Naive thymus-derived CD8-positive, alpha-beta T cell (primary cell): ENCODE data around the gene SMTNL2. TPM values are rescaled to one million over a fixed set of nuclear protein-coding genes. Genes with fewer than 3 reads are reported as not detected.
"Not testable (repeated sequence)": the region's sequence is repeated elsewhere in the genome, so short reads cannot be mapped to it uniquely, and the experiment has no call there.

Experiments used
- ATAC-seq, 2 donors: fragments of 150-1000 bp; cut with Tn5 transposase in 1 of 2; sonication (Bioruptor Pico), chemical (Tn5 transposase) in 1 of 2; 1 replicate in 1 of 2; 2 replicates in 1 of 2; pipeline ENCODE4 v1.10.0; 2021; ENCODE audit warnings: mild to moderate bottlenecking in 2 of 2, moderate library complexity in 2 of 2
- POLR2A ChIA-PET: fragments of 350-600 bp; sonication (Branson Sonifier 250); formaldehyde crosslinking; loops from one replicate; lab custom pipeline; 2021; ENCODE audit warnings: antibody characterized with exemption; lab: Charles Lee
- DNase-seq, 10 donors: peaks; one replicate each; pipeline versions ENCODE4 v3.0.0 to v3.0.0-alpha.2; 2020 to 2022
- H3K27ac Mint-ChIP-seq, 10 donors: one replicate each; pipeline ENCODE4 v1.8.0; 2020 to 2022; ENCODE audit warnings: mild to moderate bottlenecking in 10 of 10, mixed read lengths in 10 of 10, moderate library complexity in 4 of 10, inconsistent platforms in 1 of 10
- H3K27me3 Mint-ChIP-seq, 5 donors: one replicate each; pipeline ENCODE4 v1.8.0; 2021 to 2022; ENCODE audit warnings: mixed read lengths in 5 of 5
- H3K36me3 Mint-ChIP-seq, 3 donors: one replicate each; pipeline ENCODE4 v1.8.0; 2020 to 2022; ENCODE audit warnings: mixed read lengths in 3 of 3, mild to moderate bottlenecking in 2 of 3, inconsistent platforms in 1 of 3
- H3K4me1 Mint-ChIP-seq, 4 donors: one replicate each; pipeline ENCODE4 v1.8.0; 2021 to 2022; ENCODE audit warnings: mixed read lengths in 4 of 4
- H3K4me3 Mint-ChIP-seq, 10 donors: one replicate each; pipeline ENCODE4 v1.8.0; 2020 to 2022; ENCODE audit warnings: mild to moderate bottlenecking in 10 of 10, mixed read lengths in 10 of 10, moderate library complexity in 6 of 10, inconsistent platforms in 1 of 10
- H3K9me3 Mint-ChIP-seq, 9 donors: one replicate each; pipeline ENCODE4 v1.8.0; 2020 to 2022; ENCODE audit warnings: mixed read lengths in 9 of 9, mild to moderate bottlenecking in 3 of 9, inconsistent platforms in 1 of 9, moderate library complexity in 1 of 9
- polyA plus RNA-seq, 3 donors: library from polyadenylated mRNA; unstranded; fragments of 300-500 nt; fragmentation: Illumina TruSeq; gene quantifications; one replicate each; pipeline ENCODE4 v1.2.3, GENCODE V29; 2021
- total RNA-seq, 8 experiments: library from RNA in 2 of 8; stranded (reverse) in 2 of 8; gene quantifications; one replicate each; pipeline ENCODE4 v1.2.3 and lab custom pipeline; 2021 to 2026

The SMTNL2 gene
- total and polyA plus RNA-seq, 5 experiments from 2014 or later, result not detected

GRCh38 chr17:4622375-4622774 is 38.0 kb downstream of the SMTNL2 start:
- DNase-seq (no peak), ATAC-seq (no peak)
- Mint-ChIP-seq H3K36me3 (peaks cover 0 to 2% (median 0%) of the 10 kb centered on the region in 3 donors), H3K4me1 (peaks cover 0 to 2% (median 1%) of the 10 kb centered on the region in 4 donors), H3K9me3 (peaks cover 0 to 4% (median 0%) of the 10 kb centered on the region in 9 donors), H3K27ac (no peak overlapping the region), H3K27me3 (peaks cover 0 to 10% (median 4%) of the 10 kb centered on the region in 5 donors), H3K4me3 (no peak overlapping the region)
- POLR2A ChIA-PET, result no interaction called here

DNA sequence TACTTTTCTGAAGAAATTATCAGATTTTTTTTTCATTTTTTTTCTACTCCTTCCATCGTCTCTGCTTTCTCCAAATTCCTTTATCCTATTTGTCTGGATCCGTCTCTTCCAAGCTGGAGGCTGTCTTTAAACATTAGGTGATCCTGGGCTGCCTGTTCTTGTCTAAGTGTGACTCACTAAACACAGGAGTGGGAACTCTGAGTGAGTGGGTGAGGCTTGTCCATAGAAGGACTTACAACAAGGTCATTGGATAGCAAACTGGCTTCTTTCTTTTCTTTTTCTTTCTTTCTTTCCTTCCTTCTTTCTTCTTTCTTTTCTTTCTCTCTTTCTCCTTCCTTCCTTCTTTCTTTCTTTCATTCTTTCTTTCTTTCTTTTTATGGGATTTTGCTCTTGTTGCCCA is 38.9 kb downstream of the SMTNL2 start:
- Mint-ChIP-seq H3K9me3 (peaks cover 0 to 4% (median 0%) of the 10 kb centered on the region in 9 donors), H3K4me1 (peaks cover 0 to 2% (median 1%) of the 10 kb centered on the region in 4 donors), H3K27me3 (peaks cover 0 to 7% (median 4%) of the 10 kb centered on the region in 5 donors), H3K36me3 (peaks cover 0 to 2% (median 0%) of the 10 kb centered on the region in 3 donors), H3K4me3 (no peak overlapping the region), H3K27ac (no peak overlapping the region)
- DNase-seq (no peak), ATAC-seq (no peak)
- POLR2A ChIA-PET, result no interaction called here

- DNase-seq, POLR2A ChIA-PET, H3K27ac Mint-ChIP-seq, H3K4me1 Mint-ChIP-seq, ATAC-seq, H3K4me3 Mint-ChIP-seq, H3K36me3 Mint-ChIP-seq, H3K27me3 Mint-ChIP-seq, H3K9me3 Mint-ChIP-seq: not testable (repeated sequence)
These were observed 40.2 kb downstream of the SMTNL2 start for GRCh38 chr17:4624451-4624911.

- H3K27me3 Mint-ChIP-seq, result peaks cover 0 to 7% (median 4%) of the 10 kb centered on the region in 5 donors
- no peak for ATAC-seq
- POLR2A ChIA-PET, result interaction anchor here (0.7 kb wide), 1 partner anchor 187 kb away, joined by 3 read pairs; no protein-coding TSS in a partner anchor
These were observed 40.9 kb downstream of the SMTNL2 start for GRCh38 chr17:4625181-4625617.

GRCh38 chr17:4626734-4627256 is 42.5 kb downstream of the SMTNL2 start:
- Mint-ChIP-seq H3K9me3 (peaks cover 0 to 4% (median 0%) of the 10 kb centered on the region in 9 donors), H3K4me3 (no peak overlapping the region), H3K27ac (no peak overlapping the region), H3K27me3 (peaks cover 0 to 7% (median 4%) of the 10 kb centered on the region in 5 donors), H3K36me3 (peaks cover 0 to 2% (median 0%) of the 10 kb centered on the region in 3 donors), H3K4me1 (peaks cover 0 to 2% (median 1%) of the 10 kb centered on the region in 4 donors)
- POLR2A ChIA-PET, result no interaction called here
- DNase-seq (no peak), ATAC-seq (no peak)

More at GRCh38 chr17:4625181-4625617, 40.9 kb downstream of the SMTNL2 start:
- no peak overlapping the region for H3K4me3 Mint-ChIP-seq
- no peak overlapping the region for H3K27ac Mint-ChIP-seq
- H3K36me3 Mint-ChIP-seq, result peaks cover 0 to 2% (median 0%) of the 10 kb centered on the region in 3 donors
- no peak for DNase-seq
- peaks cover 0 to 4% (median 0%) of the 10 kb centered on the region in 9 donors for H3K9me3 Mint-ChIP-seq
- H3K4me1 Mint-ChIP-seq, result peaks cover 0 to 2% (median 1%) of the 10 kb centered on the region in 4 donors

- POLR2A ChIA-PET, result no interaction called here
- H3K36me3 Mint-ChIP-seq, result no peaks in the 10 kb centered on the region
- H3K4me1 Mint-ChIP-seq, result peaks cover 5 to 12% (median 10%) of the 10 kb centered on the region in 4 donors
- no peak overlapping the region for H3K27ac Mint-ChIP-seq
- ATAC-seq (no peak), DNase-seq (no peak)
- no peak overlapping the region for H3K4me3 Mint-ChIP-seq
- peaks cover 19 to 32% (median 31%) of the 10 kb centered on the region in 5 donors for H3K27me3 Mint-ChIP-seq
- H3K9me3 Mint-ChIP-seq, result peaks cover 0 to 4% (median 0%) of the 10 kb centered on the region in 9 donors
These were observed 47.1 kb downstream of the SMTNL2 start for GRCh38 chr17:4631431-4631830.

GRCh38 chr17:4631836-4632580 is 47.7 kb downstream of the SMTNL2 start:
- Mint-ChIP-seq H3K9me3 (peaks cover 0 to 4% (median 0%) of the 10 kb centered on the region in 9 donors), H3K4me1 (peaks cover 5 to 18% (median 13%) of the 10 kb centered on the region in 4 donors), H3K36me3 (no peaks in the 10 kb centered on the region), H3K4me3 (no peak overlapping the region), H3K27ac (no peak overlapping the region), H3K27me3 (peaks cover 24 to 38% (median 37%) of the 10 kb centered on the region in 5 donors)
- DNase-seq (no peak), ATAC-seq (no peak)
- POLR2A ChIA-PET, result no interaction called here

DNA sequence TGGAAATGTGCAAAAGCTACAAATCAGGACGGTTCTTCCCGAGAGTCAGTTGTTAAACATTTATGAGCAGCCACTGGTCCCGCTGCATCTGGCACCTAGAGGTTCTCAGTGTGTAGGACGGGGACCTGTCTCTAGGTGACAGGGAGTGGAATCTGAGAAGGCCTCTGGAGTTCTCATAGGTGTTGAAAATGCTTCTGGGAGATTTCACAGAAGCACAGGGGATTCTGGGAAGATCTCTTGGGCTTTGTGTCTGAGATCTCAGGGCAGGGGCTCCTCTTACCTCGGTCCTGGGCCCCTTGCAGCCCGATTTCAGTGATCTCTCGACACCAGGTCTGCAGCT is 48.2 kb downstream of the SMTNL2 start:
- Mint-ChIP-seq H3K9me3 (peaks cover 0 to 4% (median 0%) of the 10 kb centered on the region in 9 donors), H3K4me3 (no peak overlapping the region), H3K27ac (peak overlapping the region in 1 of 10 donors; percentile 46), H3K27me3 (peaks cover 24 to 44% (median 33%) of the 10 kb centered on the region in 5 donors), H3K36me3 (no peaks in the 10 kb centered on the region), H3K4me1 (peaks cover 5 to 21% (median 13%) of the 10 kb centered on the region in 4 donors)
- ATAC-seq, result no peak
- POLR2A ChIA-PET, result no interaction called here
- no peak for DNase-seq

DNA sequence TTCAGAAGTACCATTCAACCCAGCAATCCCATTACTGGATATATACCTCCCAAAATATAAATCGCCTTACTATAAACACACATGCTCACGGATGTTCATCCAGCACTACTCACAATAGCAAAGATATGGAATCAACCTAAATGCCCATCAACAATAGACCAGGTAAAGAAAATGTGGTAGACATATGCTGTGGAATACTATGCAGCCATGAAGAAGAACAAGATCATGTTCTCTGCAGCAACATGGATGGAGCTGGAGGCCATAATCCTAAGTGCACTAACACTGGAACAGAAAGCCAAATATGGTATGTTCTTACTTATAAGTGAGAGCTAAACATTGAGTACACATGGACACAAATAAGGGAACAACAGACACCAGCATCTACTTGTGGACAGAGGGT is 49.3 kb downstream of the SMTNL2 start:
- no peaks in the 10 kb centered on the region for H3K36me3 Mint-ChIP-seq
- H3K9me3 Mint-ChIP-seq, result peaks cover 0 to 4% (median 0%) of the 10 kb centered on the region in 9 donors
- H3K4me3 Mint-ChIP-seq, result no peak overlapping the region
- ATAC-seq (no peak), DNase-seq (no peak)
- H3K27ac Mint-ChIP-seq, result no peak overlapping the region
- POLR2A ChIA-PET, result no interaction called here
- peaks cover 7 to 24% (median 14%) of the 10 kb centered on the region in 4 donors for H3K4me1 Mint-ChIP-seq
- peaks cover 26 to 55% (median 41%) of the 10 kb centered on the region in 5 donors for H3K27me3 Mint-ChIP-seq

DNA sequence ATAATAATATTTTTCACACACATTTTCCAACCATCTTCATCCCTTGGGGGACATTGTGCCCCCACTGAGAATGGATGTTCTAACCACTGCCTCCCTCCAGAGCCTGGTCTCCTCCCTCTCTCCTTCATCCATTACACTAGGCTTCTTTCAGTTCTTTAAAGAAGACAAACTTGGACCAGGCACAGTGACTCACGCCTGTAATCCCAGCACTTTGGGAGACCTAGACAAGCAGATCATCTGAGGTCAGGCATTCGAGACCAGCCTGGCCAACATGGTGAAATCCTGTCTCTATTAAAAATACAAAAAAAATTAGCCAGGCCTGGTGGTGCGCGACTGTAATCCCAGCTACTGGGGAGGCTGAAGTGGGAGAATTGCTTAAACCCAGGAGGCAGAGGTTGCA is 50.6 kb downstream of the SMTNL2 start:
- no peak for ATAC-seq
- Mint-ChIP-seq H3K27me3 (peaks cover 33 to 65% (median 49%) of the 10 kb centered on the region in 5 donors), H3K27ac (no peak overlapping the region), H3K36me3 (no peaks in the 10 kb centered on the region), H3K9me3 (peaks cover 0 to 4% (median 0%) of the 10 kb centered on the region in 9 donors), H3K4me1 (peaks cover 11 to 32% (median 22%) of the 10 kb centered on the region in 4 donors), H3K4me3 (no peak overlapping the region)
- DNase-seq, result no peak
- POLR2A ChIA-PET, result no interaction called here

DNA sequence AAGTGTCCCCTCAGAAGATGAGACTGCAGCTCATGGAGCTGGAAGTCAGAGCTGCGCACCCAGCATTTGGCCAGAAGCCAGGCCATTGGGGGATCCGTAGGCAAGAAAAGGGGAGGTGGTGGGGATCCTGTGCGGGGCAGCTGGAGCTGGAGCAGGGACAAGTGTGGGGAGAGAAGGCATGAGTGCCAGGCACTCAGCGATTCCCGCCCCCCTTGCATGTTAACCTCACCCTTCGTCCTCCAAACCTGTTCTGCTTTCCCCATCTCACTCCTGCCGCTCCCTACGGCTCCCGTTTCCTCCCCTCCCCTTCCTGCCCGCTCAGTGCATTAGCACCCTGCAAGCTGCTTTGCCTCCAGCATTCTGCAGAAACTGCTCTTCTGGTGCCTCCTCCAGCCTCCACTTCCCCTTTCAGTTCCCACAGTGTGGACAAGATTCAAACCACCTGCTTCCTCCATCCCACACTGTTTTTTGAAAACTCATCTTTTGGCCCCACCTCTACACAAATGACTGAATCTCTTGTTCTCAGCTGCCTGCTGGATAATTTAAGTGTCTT is 51.6 kb downstream of the SMTNL2 start:
- Mint-ChIP-seq H3K27ac (peak overlapping the region in 1 of 10 donors; percentile 29), H3K27me3 (peaks cover 34 to 70% (median 50%) of the 10 kb centered on the region in 5 donors), H3K36me3 (no peaks in the 10 kb centered on the region), H3K4me3 (peak overlapping the region in 2 of 10 donors; percentile 41 to 54), H3K4me1 (peaks cover 13 to 33% (median 24%) of the 10 kb centered on the region in 4 donors), H3K9me3 (peaks cover 0 to 4% (median 0%) of the 10 kb centered on the region in 9 donors)
- POLR2A ChIA-PET, result interaction anchor here (1.1 kb wide), 1 partner anchor 19 kb away, joined by 4 read pairs; no protein-coding TSS in a partner anchor
- ATAC-seq (no peak), DNase-seq (no peak)

GRCh38 chr17:4636474-4637100 is 52.3 kb downstream of the SMTNL2 start:
- POLR2A ChIA-PET, result interaction anchor here (1.1 kb wide), 1 partner anchor 18 kb away, joined by 4 read pairs; no protein-coding TSS in a partner anchor
- peak overlapping the region in 1 of 10 donors; percentile 29 for H3K27ac Mint-ChIP-seq

More at GRCh38 chr17:4636474-4637100, 52.3 kb downstream of the SMTNL2 start:
- peaks cover 18 to 34% (median 25%) of the 10 kb centered on the region in 4 donors for H3K4me1 Mint-ChIP-seq
- H3K4me3 Mint-ChIP-seq, result peak overlapping the region in 1 of 10 donors; percentile 54
- H3K27me3 Mint-ChIP-seq, result peaks cover 34 to 77% (median 56%) of the 10 kb centered on the region in 5 donors
- DNase-seq (no peak), ATAC-seq (no peak)
- H3K9me3 Mint-ChIP-seq, result peaks cover 0 to 4% (median 0%) of the 10 kb centered on the region in 9 donors
- no peaks in the 10 kb centered on the region for H3K36me3 Mint-ChIP-seq
